Ishikawa (cell line): ENCODE measurements around the gene CSPG5.

Source experiments
- CEBPB ChIP-seq: IDR thresholded peaks from 2 replicates; pipeline ENCODE4 v1.6.1; 2012
- CREB1 ChIP-seq: IDR thresholded peaks from 2 replicates; pipeline ENCODE4 v1.6.1; 2012; ENCODE audit warnings: low read depth
- EGR1 ChIP-seq: IDR thresholded peaks from 2 replicates; pipeline ENCODE4 v1.6.1; 2012
- EP300 ChIP-seq: IDR thresholded peaks from 2 replicates; pipeline ENCODE4 v1.6.1; 2012; ENCODE audit warnings: borderline replicate concordance
- FOXM1 ChIP-seq: IDR thresholded peaks from 2 replicates; pipeline ENCODE4 v1.6.1; 2012; ENCODE audit warnings: low read depth, borderline replicate concordance
- RAD21 ChIP-seq: IDR thresholded peaks from 2 replicates; pipeline ENCODE4 v1.6.1; 2012; ENCODE audit warnings: low read depth
- REST ChIP-seq: IDR thresholded peaks from 2 replicates; pipeline ENCODE4 v1.6.1; 2012; ENCODE audit warnings: low read depth, mild to moderate bottlenecking
- TAF1 ChIP-seq: IDR thresholded peaks from 2 replicates; pipeline ENCODE4 v1.6.1; 2012; ENCODE audit warnings: low read depth, mild to moderate bottlenecking
- TEAD4 ChIP-seq: IDR thresholded peaks from 2 replicates; pipeline ENCODE4 v1.6.1; 2012
- TF ChIP-seq, protein P1 (sequence below): IDR thresholded peaks from 2 replicates; pipeline ENCODE4 v1.6.1; 2012

DNA sequence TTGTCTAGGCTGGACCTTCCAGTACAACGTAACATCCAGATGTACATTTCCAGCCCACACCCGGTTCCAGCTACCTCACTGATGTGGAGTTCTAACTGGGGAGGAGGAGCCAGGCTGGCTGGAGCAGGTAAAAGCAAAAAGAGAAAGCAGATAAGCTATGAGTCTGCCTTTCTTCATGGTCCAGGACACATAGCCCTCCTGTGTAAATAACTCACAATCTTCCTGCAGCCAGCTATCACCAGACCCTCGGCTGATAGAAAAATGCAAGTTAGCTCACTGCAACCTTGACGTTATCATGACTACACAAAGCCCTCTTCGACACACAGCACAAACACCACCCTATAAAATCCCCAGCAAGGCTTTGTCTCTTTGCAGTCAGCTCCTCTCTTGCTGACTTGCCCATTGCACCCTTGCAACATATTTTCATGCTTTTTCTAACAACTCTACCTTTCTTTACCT lies 44.6 kb downstream of the CSPG5 start:
- no peak for TF ChIP-seq CEBPB
- TF ChIP-seq RAD21: no peak
- TF ChIP-seq EP300: no peak
- no peak for TF ChIP-seq TEAD4
- TF ChIP-seq, protein P1, sequence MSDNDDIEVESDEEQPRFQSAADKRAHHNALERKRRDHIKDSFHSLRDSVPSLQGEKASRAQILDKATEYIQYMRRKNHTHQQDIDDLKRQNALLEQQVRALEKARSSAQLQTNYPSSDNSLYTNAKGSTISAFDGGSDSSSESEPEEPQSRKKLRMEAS: no peak
- no peak for TF ChIP-seq CREB1
- no peak for TF ChIP-seq EGR1
- TF ChIP-seq TAF1: no peak
- no peak for TF ChIP-seq REST
- no peak for TF ChIP-seq FOXM1
